T-helper 9 cell (primary cell): ENCODE measurements around the gene DCAF11.

Experiments
- DNase-seq: peaks from one replicate; pipeline ENCODE4 v3.0.0-alpha.2; 2020
- total RNA-seq, 2 donors: gene quantifications; one replicate each; lab custom pipeline; 2026; lab: John Stamatoyannopoulos, UW

The DCAF11 gene
- total RNA-seq: 80.8 to 121 reads per million in 2 donors

GRCh38 chr14:24114532-24115421, at the start of gene DCAF11, which contains the start of gene NRL:
Gene DCAF11 (plus strand): TSS chr14:24114777. CDS start chr14:24115595, 818 bp downstream.
Gene NRL (minus strand): TSS chr14:24114949. CDS start chr14:24082848, 32,101 bp downstream.
- DNase-seq: peak; percentile 97

- no peak for DNase-seq
Measured at GRCh38 chr14:24064856-24065255, 49.7 kb upstream of the DCAF11 start.

GRCh38 chr14:24065408-24065807, 49.2 kb upstream of the DCAF11 start:
- no peak for DNase-seq

- DNase-seq: no peak
Measured at GRCh38 chr14:24066496-24067132, 48.0 kb upstream of the DCAF11 start.

GRCh38 chr14:24067133-24068082, 47.2 kb upstream of the DCAF11 start:
- no peak for DNase-seq

GRCh38 chr14:24068711-24069410, 45.7 kb upstream of the DCAF11 start:
- no peak for DNase-seq

GRCh38 chr14:24069411-24069735, 45.2 kb upstream of the DCAF11 start:
- DNase-seq: no peak

- no peak for DNase-seq
Measured at GRCh38 chr14:24070285-24071143, 44.1 kb upstream of the DCAF11 start.

- no peak for DNase-seq
Measured at GRCh38 chr14:24071144-24071697, 43.4 kb upstream of the DCAF11 start, which contains the start of gene CPNE6. Gene CPNE6 (plus strand): TSS chr14:24071562. CDS start chr14:24072937, 1,375 bp downstream.

- no peak for DNase-seq
Measured at GRCh38 chr14:24071836-24072430, 42.6 kb upstream of the DCAF11 start.

- no peak for DNase-seq
Measured at GRCh38 chr14:24072436-24072835, 42.1 kb upstream of the DCAF11 start.

- no peak for DNase-seq
Measured at GRCh38 chr14:24072881-24073877, 41.4 kb upstream of the DCAF11 start.

- no peak for DNase-seq
Measured at GRCh38 chr14:24074625-24075484, 39.7 kb upstream of the DCAF11 start.

- no peak for DNase-seq
Measured at GRCh38 chr14:24075485-24076301, 38.9 kb upstream of the DCAF11 start.

GRCh38 chr14:24076302-24076601, 38.3 kb upstream of the DCAF11 start:
- DNase-seq: no peak

GRCh38 chr14:24077086-24077485, 37.5 kb upstream of the DCAF11 start:
- DNase-seq: no peak

GRCh38 chr14:24078146-24078545, 36.4 kb upstream of the DCAF11 start:
- DNase-seq: no peak
